Erythroblast (primary cell): Measurements from ENCODE around the gene ADGRA3.

Source experiments
- GATA1 ChIP-seq: IDR thresholded peaks from 2 replicates; pipeline ENCODE4 v1.6.1; 2011; ENCODE audit warnings: low read depth, mild to moderate bottlenecking, control low read depth, low read length, moderate library complexity
- POLR2A ChIP-seq: IDR thresholded peaks from 2 replicates; pipeline ENCODE4 v1.6.1; 2011; ENCODE audit warnings: mild to moderate bottlenecking, low read length

- TF ChIP-seq POLR2A (no peak), GATA1 (no peak)
These were observed 130.3 kb downstream of the ADGRA3 start for GRCh38 chr4:22385611-22386011.
